HepG2 (cell line): ENCODE results near the gene TNP2. TPM values are rescaled to one million over a fixed set of nuclear protein-coding genes. Genes with fewer than 3 reads are reported as not detected.
A peak's percentile ranks its signal among the peaks of the same experiment; 100 is the strongest.

Experiments
- ARNT ChIP-seq: fragments of 450-650 bp; IDR thresholded peaks from 2 replicates; pipeline ENCODE4 v1.6.1; 2017
- CCDC6 ChIP-seq: sonication (generic); formaldehyde crosslinking; IDR thresholded peaks from 2 replicates; pipeline ENCODE4 v1.8.1; 2022; ENCODE audit warnings: mild to moderate bottlenecking, missing genetic modification reagents, moderate library complexity
- HDAC6 ChIP-seq: fragments of 200-600 bp; sonication (generic); IDR thresholded peaks from 2 replicates; pipeline ENCODE4 v1.7.0; 2017; ENCODE audit warnings: mild to moderate bottlenecking, antibody characterized with exemption, low read length, low read depth
- HNRNPL ChIP-seq: fragments of 200-400 bp; formaldehyde crosslinking; IDR thresholded peaks from 2 replicates; pipeline ENCODE4 v1.6.1; 2017; ENCODE audit warnings: mild to moderate bottlenecking, low read depth, low read length
- ONECUT2 ChIP-seq: sonication (generic); formaldehyde crosslinking; IDR thresholded peaks from 2 replicates; pipeline ENCODE4 v1.4.0; 2020; ENCODE audit warnings: missing genetic modification reagents
- PAF1 ChIP-seq: IDR thresholded peaks from 2 replicates; pipeline ENCODE4 v1.6.1; 2016; ENCODE audit warnings: missing genetic modification reagents, missing compliant biosample characterization
- RARG ChIP-seq: sonication (generic); formaldehyde crosslinking; IDR thresholded peaks from 2 replicates; pipeline ENCODE4 v1.4.0; 2020; ENCODE audit warnings: low read depth, mild to moderate bottlenecking, missing genetic modification reagents
- RBAK ChIP-seq: sonication (generic); formaldehyde crosslinking; IDR thresholded peaks from 2 replicates; pipeline ENCODE4 v1.5.1; 2020; ENCODE audit warnings: mild to moderate bottlenecking, missing genetic modification reagents
- RBM39 ChIP-seq: fragments of 200-400 bp; formaldehyde crosslinking; IDR thresholded peaks from one replicate; pipeline ENCODE4 v1.6.1; 2018; ENCODE audit warnings: antibody characterized with exemption, mild to moderate bottlenecking, low read depth, low read length; ENCODE audit not compliant: poor library complexity, severe bottlenecking
- REXO4 ChIP-seq: sonication (generic); formaldehyde crosslinking; IDR thresholded peaks from 2 replicates; pipeline ENCODE4 v1.8.0; 2022; ENCODE audit warnings: missing genetic modification reagents, mild to moderate bottlenecking, borderline replicate concordance
- RXRA ChIP-seq: sonication (generic); formaldehyde crosslinking; IDR thresholded peaks from 2 replicates; pipeline ENCODE4 v1.5.1; 2020; ENCODE audit warnings: missing genetic modification reagents
- SPEN ChIP-seq: sonication (generic); formaldehyde crosslinking; IDR thresholded peaks from 2 replicates; pipeline ENCODE4 v1.5.1; 2020; ENCODE audit warnings: low read depth, mild to moderate bottlenecking, missing genetic modification reagents
- SRSF4 ChIP-seq: fragments of 200-400 bp; formaldehyde crosslinking; IDR thresholded peaks from one replicate; pipeline ENCODE4 v1.6.1; 2018; ENCODE audit warnings: mild to moderate bottlenecking, low read depth, low read length, moderate library complexity; ENCODE audit not compliant: poor library complexity, severe bottlenecking
- TFDP1 ChIP-seq: IDR thresholded peaks from 2 replicates; pipeline ENCODE4 v1.6.1; 2016; ENCODE audit warnings: missing compliant biosample characterization, missing genetic modification reagents, borderline replicate concordance
- ZFP1 ChIP-seq: IDR thresholded peaks from 2 replicates; pipeline ENCODE4 v1.6.1; 2016
- ZNF207 ChIP-seq: fragments of 450-650 bp; IDR thresholded peaks from 2 replicates; pipeline ENCODE4 v1.6.1; 2016; ENCODE audit warnings: antibody characterized with exemption, borderline replicate concordance
- ZNF251 ChIP-seq: sonication (generic); formaldehyde crosslinking; IDR thresholded peaks from 2 replicates; pipeline ENCODE4 v1.9.0; 2021; ENCODE audit warnings: mild to moderate bottlenecking, missing genetic modification reagents
- ZNF329 ChIP-seq: sonication (generic); formaldehyde crosslinking; IDR thresholded peaks from 2 replicates; pipeline ENCODE4 v1.9.0; 2021; ENCODE audit warnings: low read depth, mild to moderate bottlenecking, missing genetic modification reagents
- ZNF430 ChIP-seq: sonication (generic); formaldehyde crosslinking; IDR thresholded peaks from 2 replicates; pipeline ENCODE4 v1.9.0; 2021; ENCODE audit warnings: mild to moderate bottlenecking, missing genetic modification reagents
- ZNF564 ChIP-seq: sonication (generic); formaldehyde crosslinking; IDR thresholded peaks from 2 replicates; pipeline ENCODE4 v1.8.1; 2023; ENCODE audit warnings: mild to moderate bottlenecking, missing genetic modification reagents
- ZNF652 ChIP-seq: IDR thresholded peaks from 2 replicates; pipeline ENCODE4 v1.6.1; 2016; ENCODE audit warnings: low read depth, borderline replicate concordance
- ZNF660 ChIP-seq: sonication (generic); formaldehyde crosslinking; IDR thresholded peaks from 2 replicates; pipeline ENCODE4 v1.5.1; 2020; ENCODE audit warnings: mild to moderate bottlenecking, low read depth, missing genetic modification reagents, borderline replicate concordance
- ZNF678 ChIP-seq: sonication (generic); formaldehyde crosslinking; IDR thresholded peaks from 2 replicates; pipeline ENCODE4 v1.4.0; 2020; ENCODE audit warnings: mild to moderate bottlenecking, missing genetic modification reagents
- ZNF7 ChIP-seq: IDR thresholded peaks from 2 replicates; pipeline ENCODE4 v1.6.1; 2016; ENCODE audit warnings: missing biosample characterization, missing genetic modification reagents
- ZNF768 ChIP-seq: sonication (generic); formaldehyde crosslinking; IDR thresholded peaks from 2 replicates; pipeline ENCODE4 v1.4.0; 2020; ENCODE audit warnings: missing genetic modification reagents
- ZNF879 ChIP-seq: sonication (generic); formaldehyde crosslinking; IDR thresholded peaks from 2 replicates; pipeline ENCODE4 v1.8.1; 2023; ENCODE audit warnings: missing genetic modification reagents
- ZSCAN31 ChIP-seq: sonication (generic); formaldehyde crosslinking; IDR thresholded peaks from 2 replicates; pipeline ENCODE4 v1.5.0; 2020; ENCODE audit warnings: low read depth, mild to moderate bottlenecking, missing genetic modification reagents
- polyA plus RNA-seq, 8 experiments: library from polyadenylated mRNA; depleted of rRNA in 3 of 8; stranded (reverse) in 7 of 8; unstranded in 1 of 8; fragments of >200 nt; fragmentation: Illumina TruSeq in 4 of 8; extraction: Trizol in 4 of 8; gene quantifications; 2 replicates each; pipeline versions ENCODE4 v1.2.1 to v1.2.3, GENCODE V29; 2011 to 2016; ENCODE audit warnings: low read depth in 4 of 8, missing spikeins in 1 of 8, mixed read lengths in 1 of 8; ENCODE audit not compliant: insufficient read depth in 1 of 8
- total RNA-seq, 5 experiments: library from RNA; depleted of rRNA; stranded (reverse); fragments of >200 nt; fragmentation: Illumina TruSeq; extraction: Trizol; gene quantifications; 2 replicates each; pipeline ENCODE4 v1.2.3, GENCODE V29; 2016; ENCODE audit warnings: low read depth in 1 of 5
- TF ChIP-seq, protein P1 (sequence below): sonication (generic); formaldehyde crosslinking; IDR thresholded peaks from 2 replicates; pipeline ENCODE4 v1.8.0; 2022; ENCODE audit warnings: low read depth, missing genetic modification reagents
- TF ChIP-seq, protein P2 (sequence below): sonication (generic); formaldehyde crosslinking; IDR thresholded peaks from 2 replicates; pipeline ENCODE4 v1.5.0; 2020; ENCODE audit warnings: mild to moderate bottlenecking, low read depth, missing genetic modification reagents, borderline replicate concordance

TNP2 gene
- total and polyA plus RNA-seq, 2 of the 13 experiments (the other 11 are each of a cell fraction or from before 2014, with no cell fraction given), result not detected

GRCh38 chr16:11255737-11256660, 13.1 kb downstream of the TNP2 start, which contains the start of gene SOCS1 (continued):
- TF ChIP-seq CCDC6 (CRISPR knock-in tag), result no peak; the same call in none of the 2 replicates
- peak; percentile 54; the same call in 1 of the 2 replicates for TF ChIP-seq REXO4 (CRISPR knock-in tag)
- no peak for TF ChIP-seq ZFP1 (CRISPR knock-in tag)
- no peak for TF ChIP-seq ZNF652
- TF ChIP-seq RARG, result no peak; the same call in 1 of the 2 replicates
- 0 out of 2 replicates have a peak, but pooled peaks have one; percentile 74 for TF ChIP-seq ZNF879
- TF ChIP-seq ONECUT2 (CRISPR knock-in tag), result 0 out of 2 replicates have a peak, but pooled peaks have one; percentile 22
- TF ChIP-seq TFDP1, result peak; percentile 51; the same call in 1 of the 2 replicates
- TF ChIP-seq PAF1, result no peak
- TF ChIP-seq ZNF207, result no peak
- TF ChIP-seq ZNF768 (CRISPR knock-in tag), result peak; percentile 77
- TF ChIP-seq ZNF251 (CRISPR knock-in tag), result no peak
- peak; percentile 88 for TF ChIP-seq ZSCAN31 (CRISPR knock-in tag)
- peak; percentile 78 for TF ChIP-seq HNRNPL
- TF ChIP-seq, protein P1, sequence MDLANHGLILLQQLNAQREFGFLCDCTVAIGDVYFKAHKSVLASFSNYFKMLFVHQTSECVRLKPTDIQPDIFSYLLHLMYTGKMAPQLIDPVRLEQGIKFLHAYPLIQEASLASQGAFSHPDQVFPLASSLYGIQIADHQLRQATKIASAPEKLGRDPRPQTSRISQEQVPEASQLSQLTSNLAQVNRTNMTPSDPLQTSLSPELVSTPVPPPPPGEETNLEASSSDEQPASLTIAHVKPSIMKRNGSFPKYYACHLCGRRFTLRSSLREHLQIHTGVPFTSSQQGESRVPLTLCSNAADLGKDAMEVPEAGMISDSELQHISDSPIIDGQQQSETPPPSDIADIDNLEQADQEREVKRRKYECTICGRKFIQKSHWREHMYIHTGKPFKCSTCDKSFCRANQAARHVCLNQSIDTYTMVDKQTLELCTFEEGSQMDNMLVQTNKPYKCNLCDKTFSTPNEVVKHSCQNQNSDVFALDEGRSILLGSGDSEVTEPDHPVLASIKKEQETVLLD (CRISPR knock-in tag), result peak; percentile 64
- no peak for TF ChIP-seq ZNF678 (CRISPR knock-in tag)
- TF ChIP-seq ZNF430, result peak; percentile 93
- peak; percentile 15 for TF ChIP-seq SPEN (CRISPR knock-in tag)
- peak; percentile 72; the same call in 1 of the 2 replicates for TF ChIP-seq ZNF329 (CRISPR knock-in tag)
- 0 out of 2 replicates have a peak, but pooled peaks have one; percentile 52 for TF ChIP-seq RXRA (CRISPR knock-in tag)
- TF ChIP-seq ZNF7, result 0 out of 2 replicates have a peak, but pooled peaks have one; percentile 21
- TF ChIP-seq, protein P2, sequence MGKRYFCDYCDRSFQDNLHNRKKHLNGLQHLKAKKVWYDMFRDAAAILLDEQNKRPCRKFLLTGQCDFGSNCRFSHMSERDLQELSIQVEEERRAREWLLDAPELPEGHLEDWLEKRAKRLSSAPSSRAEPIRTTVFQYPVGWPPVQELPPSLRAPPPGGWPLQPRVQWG (CRISPR knock-in tag), result no peak
- no peak for TF ChIP-seq RBAK
- peak; percentile 57 for TF ChIP-seq SRSF4
- no peak for TF ChIP-seq HDAC6
- no peak for TF ChIP-seq ZNF660 (CRISPR knock-in tag)
- peak; percentile 90 for TF ChIP-seq ZNF564
- TF ChIP-seq RBM39, result no peak
- no peak for TF ChIP-seq ARNT
